ENCODE measurements around the gene FLT3.

Gene FLT3

GRCh38 chr13:27972478-27972820 is 127.9 kb downstream of the FLT3 start:
- Histone ChIP-seq H3K36me3 (no peaks in the 10 kb centered on the region), H3K27me3 (peaks cover 0 to 100% of the 10 kb centered on the region in 2 donors), H3K9me3 (no peaks in the 10 kb centered on the region), H3K4me1 (peaks cover 0 to 35% (median 20%) of the 10 kb centered on the region in 4 donors), H3K4me3 (no peak overlapping the region), H3K27ac (no peak overlapping the region)
- no peak for TF ChIP-seq CTCF (IDR thresholded peaks at IDR 0.05)
- peak in 1 of 2 donors; percentile 51 for DNase-seq
- intact Hi-C loops (cut with DNase I; ENCODE audit: low total_unique reads) = no loop called here

GRCh38 chr13:27971776-27972477 is 128.4 kb downstream of the FLT3 start:
- DNase-seq = peak in 1 of 2 donors; percentile 23
- intact Hi-C loops (cut with DNase I; ENCODE audit: low total_unique reads) = no loop called here
- H3K36me3 ChIP-seq = no peaks in the 10 kb centered on the region
- peaks cover 0 to 41% (median 23%) of the 10 kb centered on the region in 4 donors for H3K4me1 ChIP-seq
- peaks cover 0 to 100% of the 10 kb centered on the region in 2 donors for H3K27me3 ChIP-seq
- no peak for TF ChIP-seq CTCF (IDR thresholded peaks at IDR 0.05)
- H3K27ac ChIP-seq = no peak overlapping the region
- H3K9me3 ChIP-seq = no peaks in the 10 kb centered on the region
- H3K4me3 ChIP-seq = no peak overlapping the region

- peak in 1 of 2 donors; percentile 46 for DNase-seq
- Histone ChIP-seq H3K4me3 (no peak overlapping the region), H3K27ac (no peak overlapping the region), H3K9me3 (no peaks in the 10 kb centered on the region), H3K36me3 (no peaks in the 10 kb centered on the region), H3K4me1 (peaks cover 0 to 47% (median 28%) of the 10 kb centered on the region in 4 donors), H3K27me3 (peaks cover 0 to 100% of the 10 kb centered on the region in 2 donors)
- intact Hi-C loops (cut with DNase I; ENCODE audit: low total_unique reads) = no loop called here
- no peak for TF ChIP-seq CTCF (IDR thresholded peaks at IDR 0.05)
Observed at GRCh38 chr13:27971236-27971645, 129.1 kb downstream of the FLT3 start.

- H3K9me3 ChIP-seq = no peaks in the 10 kb centered on the region
- peaks cover 0 to 100% of the 10 kb centered on the region in 2 donors for H3K27me3 ChIP-seq
- intact Hi-C loops (cut with DNase I; ENCODE audit: low total_unique reads) = no loop called here
- H3K36me3 ChIP-seq = no peaks in the 10 kb centered on the region
- TF ChIP-seq CTCF (IDR thresholded peaks at IDR 0.05) = no peak
- H3K27ac ChIP-seq = no peak overlapping the region
- peak in 1 of 2 donors; percentile 23 for DNase-seq
- peaks cover 0 to 48% (median 26%) of the 10 kb centered on the region in 4 donors for H3K4me1 ChIP-seq
- no peak overlapping the region for H3K4me3 ChIP-seq
Observed at GRCh38 chr13:27970382-27971235, 129.8 kb downstream of the FLT3 start.

GRCh38 chr13:27969866-27970229 is 130.5 kb downstream of the FLT3 start:
- intact Hi-C loops (cut with DNase I; ENCODE audit: low total_unique reads) = loop anchor here (5.0 kb wide), 1 partner anchor 138 kb away; no protein-coding TSS in a partner anchor
- Histone ChIP-seq H3K27me3 (peaks cover 0 to 100% of the 10 kb centered on the region in 2 donors), H3K4me1 (peaks cover 0 to 48% (median 25%) of the 10 kb centered on the region in 4 donors), H3K36me3 (no peaks in the 10 kb centered on the region), H3K9me3 (no peaks in the 10 kb centered on the region), H3K4me3 (no peak overlapping the region), H3K27ac (no peak overlapping the region)
- TF ChIP-seq CTCF (IDR thresholded peaks at IDR 0.05) = no peak
- DNase-seq = no peak
